Stimulated activated naive CD8-positive, alpha-beta T cell treated with anti-CD3 and anti-CD28 coated beads, Interleukin-15, Interleukin-2, amounts not matched to agents 100 ng/mL and 50 ng/mL, for 24 hours (primary cell): ENCODE results near the gene TMTC4.

Source experiments
- H3K27ac Mint-ChIP-seq: one replicate; pipeline ENCODE4 v1.8.0; 2021; ENCODE audit warnings: mild to moderate bottlenecking, mixed read lengths
- H3K27me3 Mint-ChIP-seq: one replicate; pipeline ENCODE4 v1.8.0; 2021; ENCODE audit warnings: mixed read lengths
- H3K36me3 Mint-ChIP-seq: one replicate; pipeline ENCODE4 v1.8.0; 2021; ENCODE audit warnings: low read depth, mixed read lengths
- H3K4me1 Mint-ChIP-seq: one replicate; pipeline ENCODE4 v1.8.0; 2021; ENCODE audit warnings: low read depth, mixed read lengths
- H3K4me3 Mint-ChIP-seq: one replicate; pipeline ENCODE4 v1.8.0; 2021; ENCODE audit warnings: mild to moderate bottlenecking, mixed read lengths
- H3K9me3 Mint-ChIP-seq: one replicate; pipeline ENCODE4 v1.8.0; 2021; ENCODE audit warnings: mixed read lengths

TMTC4 gene

GRCh38 chr13:100563779-100564178 is 110.8 kb downstream of the TMTC4 start:
- Mint-ChIP-seq H3K4me3 (no peak overlapping the region), H3K9me3 (no peaks in the 10 kb centered on the region), H3K27ac (no peak overlapping the region), H3K4me1 (no peaks in the 10 kb centered on the region), H3K27me3 (no peaks in the 10 kb centered on the region), H3K36me3 (no peaks in the 10 kb centered on the region)

- H3K9me3 Mint-ChIP-seq = no peaks in the 10 kb centered on the region
- H3K4me1 Mint-ChIP-seq = no peaks in the 10 kb centered on the region
- no peak overlapping the region for H3K4me3 Mint-ChIP-seq
- no peaks in the 10 kb centered on the region for H3K36me3 Mint-ChIP-seq
- H3K27ac Mint-ChIP-seq = no peak overlapping the region
- no peaks in the 10 kb centered on the region for H3K27me3 Mint-ChIP-seq
Observed at GRCh38 chr13:100561599-100562204, 112.9 kb downstream of the TMTC4 start.

GRCh38 chr13:100561158-100561499 is 113.5 kb downstream of the TMTC4 start:
- Mint-ChIP-seq H3K4me1 (no peaks in the 10 kb centered on the region), H3K9me3 (no peaks in the 10 kb centered on the region), H3K27ac (no peak overlapping the region), H3K36me3 (no peaks in the 10 kb centered on the region), H3K27me3 (no peaks in the 10 kb centered on the region), H3K4me3 (no peak overlapping the region)

GRCh38 chr13:100560498-100561157 is 114.0 kb downstream of the TMTC4 start:
- no peaks in the 10 kb centered on the region for H3K27me3 Mint-ChIP-seq
- H3K27ac Mint-ChIP-seq = no peak overlapping the region
- H3K9me3 Mint-ChIP-seq = no peaks in the 10 kb centered on the region
- no peaks in the 10 kb centered on the region for H3K4me1 Mint-ChIP-seq
- no peak overlapping the region for H3K4me3 Mint-ChIP-seq
- H3K36me3 Mint-ChIP-seq = no peaks in the 10 kb centered on the region

- H3K9me3 Mint-ChIP-seq = no peaks in the 10 kb centered on the region
- H3K27me3 Mint-ChIP-seq = no peaks in the 10 kb centered on the region
- no peaks in the 10 kb centered on the region for H3K36me3 Mint-ChIP-seq
- no peaks in the 10 kb centered on the region for H3K4me1 Mint-ChIP-seq
- no peak overlapping the region for H3K4me3 Mint-ChIP-seq
- no peak overlapping the region for H3K27ac Mint-ChIP-seq
Observed at GRCh38 chr13:100559886-100560285, 114.7 kb downstream of the TMTC4 start.
